GM21381 (cell line): ENCODE data around the gene NRIP1.
"Not testable (repeated sequence)": the region's sequence is repeated elsewhere in the genome, so short reads cannot be mapped to it uniquely, and the experiment has no call there.

ENCODE experiments used
- ATAC-seq: cut with Tn5 transposase; IDR thresholded peaks from one replicate; pipeline ENCODE4 v1.9.1; 2021; ENCODE audit warnings: mild to moderate bottlenecking, moderate library complexity; ENCODE audit not compliant: unreplicated experiment

Gene NRIP1

DNA sequence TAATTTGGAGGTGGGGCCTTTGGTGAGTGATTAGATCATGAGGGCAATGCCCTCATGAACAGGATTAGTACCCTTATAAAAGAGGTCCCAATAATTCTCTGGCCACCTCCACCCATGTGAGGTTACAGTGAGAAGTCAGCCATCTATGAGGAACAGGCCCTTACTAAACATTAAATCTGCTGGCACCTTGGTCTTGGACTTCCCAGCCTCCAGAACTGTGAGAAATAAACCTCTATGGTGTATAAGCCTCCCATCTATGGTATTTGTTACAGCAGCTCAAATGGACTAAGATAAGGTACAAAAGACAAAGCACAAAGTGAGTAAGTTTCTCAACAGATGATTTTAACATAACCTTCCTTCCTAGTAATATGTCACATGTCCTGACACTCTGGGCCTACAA, 22.3 kb downstream of the NRIP1 start:
- ATAC-seq = no peak

DNA sequence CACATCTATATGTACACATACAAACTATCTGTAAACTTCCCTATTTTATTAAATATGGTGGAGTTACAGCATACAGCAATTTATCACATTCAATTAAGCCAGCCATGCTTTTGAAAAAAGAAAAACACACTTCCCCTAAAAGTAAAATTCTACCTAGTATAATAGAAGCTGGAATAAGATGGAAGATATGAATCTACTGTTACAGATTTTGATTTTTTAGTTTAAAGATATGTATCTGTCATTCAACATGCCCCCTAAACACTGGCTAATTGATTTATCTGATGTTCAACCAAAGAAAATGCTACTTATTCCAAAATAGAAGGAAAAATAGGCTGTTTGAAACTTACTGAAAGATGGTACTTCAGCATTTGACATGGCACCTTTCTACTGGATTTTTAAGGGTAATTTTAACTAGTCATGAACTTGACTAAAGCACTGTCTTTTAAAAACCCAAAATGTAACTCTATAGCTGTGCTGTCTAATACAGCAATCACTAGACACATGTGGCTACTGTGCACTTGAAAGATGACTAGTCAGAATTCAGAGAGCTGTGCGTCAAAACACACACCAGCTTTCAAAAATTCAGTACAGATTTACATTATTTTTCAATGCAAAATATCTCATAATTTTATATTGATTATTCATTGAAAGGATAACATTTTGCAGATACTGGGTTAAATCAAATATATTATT, 25.0 kb downstream of the NRIP1 start:
- ATAC-seq = no peak

GRCh38 chr21:15037900-15038293, 26.9 kb downstream of the NRIP1 start:
- no peak for ATAC-seq

GRCh38 chr21:15037095-15037899, 27.5 kb downstream of the NRIP1 start:
- ATAC-seq = no peak

DNA sequence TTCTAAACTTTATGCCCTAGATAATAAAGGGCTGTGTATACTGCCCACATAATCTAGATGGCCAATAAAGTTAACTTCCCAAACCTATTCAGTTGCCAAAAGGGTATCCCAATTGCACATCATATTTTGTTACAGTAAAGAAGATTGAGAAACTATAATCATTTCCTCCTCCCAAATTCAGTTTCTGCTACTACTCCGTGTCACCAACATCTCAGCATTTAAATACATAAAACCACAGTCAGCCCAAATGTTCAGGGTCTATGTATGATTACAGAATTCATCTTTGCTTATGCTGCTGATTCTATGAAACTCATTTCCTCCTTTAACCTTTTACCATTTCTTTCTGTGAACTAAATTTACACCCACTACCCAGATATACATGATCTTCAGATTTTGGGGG, 28.6 kb downstream of the NRIP1 start:
- ATAC-seq = no peak

- no peak for ATAC-seq
Observed at GRCh38 chr21:15034126-15034853, 30.5 kb downstream of the NRIP1 start.

GRCh38 chr21:15031790-15032357, 32.9 kb downstream of the NRIP1 start:
- ATAC-seq = no peak

DNA sequence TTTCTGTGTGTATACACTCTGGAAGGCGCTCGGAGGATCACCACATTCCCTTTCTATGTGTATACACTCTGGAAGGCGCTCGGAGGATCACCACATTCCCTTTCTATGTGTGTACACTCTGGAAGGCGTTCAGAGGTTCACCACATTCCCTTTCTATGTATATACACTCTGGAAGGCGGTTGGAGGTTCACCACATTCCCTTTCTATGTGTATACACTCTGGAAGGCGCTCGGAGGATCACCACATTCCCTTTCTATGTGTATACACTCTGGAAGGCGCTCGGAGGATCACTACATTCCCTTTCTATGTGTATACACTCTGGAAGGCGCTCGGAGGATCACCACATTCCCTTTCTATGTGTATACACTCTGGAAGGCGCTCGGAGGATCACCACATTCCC, 33.4 kb downstream of the NRIP1 start:
- not testable (repeated sequence) for ATAC-seq

DNA sequence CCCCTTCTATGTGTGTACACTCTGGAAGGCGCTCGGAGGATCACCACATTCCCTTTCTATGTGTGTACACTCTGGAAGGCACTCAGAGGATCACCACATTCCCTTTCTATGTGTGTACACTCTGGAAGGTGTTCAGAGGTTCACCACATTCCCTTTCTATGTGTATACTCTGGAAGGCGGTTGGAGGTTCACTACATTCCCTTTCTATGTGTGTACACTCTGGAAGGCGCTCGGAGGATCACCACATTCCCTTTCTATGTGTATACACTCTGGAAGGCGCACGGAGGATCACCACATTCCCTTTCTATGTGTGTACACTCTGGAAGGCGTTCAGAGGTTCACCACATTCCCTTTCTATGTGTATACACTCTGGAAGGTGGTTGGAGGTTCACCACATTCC, 33.9 kb downstream of the NRIP1 start:
- not testable (repeated sequence) for ATAC-seq

DNA sequence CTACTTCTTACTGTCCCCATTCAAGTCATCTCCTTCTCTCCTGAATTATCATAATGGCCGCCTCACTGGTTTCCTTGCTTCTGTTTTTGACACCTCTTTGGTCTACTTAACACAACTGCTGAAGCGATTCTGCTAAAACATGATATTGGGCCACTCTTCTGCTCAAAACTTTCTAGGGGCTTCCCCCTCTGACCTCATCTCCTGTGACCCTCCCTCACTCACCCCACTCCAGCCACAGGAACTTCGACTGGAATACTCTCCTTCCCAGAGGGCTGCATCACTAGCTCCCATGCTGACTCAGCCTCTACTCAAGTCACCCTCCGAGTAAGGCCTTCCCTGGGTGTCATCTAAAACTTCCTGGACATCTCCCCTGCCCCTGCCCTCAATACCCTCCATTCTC, 35.7 kb downstream of the NRIP1 start:
- ATAC-seq = no peak

- ATAC-seq = no peak
Observed at GRCh38 chr21:15028186-15028585, 36.6 kb downstream of the NRIP1 start.

DNA sequence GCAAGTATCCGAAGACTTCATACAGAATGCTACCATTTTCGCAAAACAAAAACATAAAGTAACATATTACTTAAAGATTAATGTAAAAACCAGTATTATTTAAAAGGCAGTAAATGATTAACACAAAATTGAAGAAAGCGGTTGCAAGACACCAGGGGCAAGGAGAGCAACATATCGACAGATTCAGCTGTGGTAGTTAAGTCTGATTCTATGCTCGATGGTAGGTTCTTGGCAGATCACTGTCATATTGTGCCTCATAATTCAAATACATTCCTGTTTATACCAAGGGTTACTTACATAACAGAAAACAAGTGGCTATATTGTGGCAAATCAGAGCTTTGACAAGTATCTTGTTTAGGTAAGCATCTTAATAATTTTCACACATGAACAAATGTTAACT, 37.7 kb downstream of the NRIP1 start:
- no peak for ATAC-seq

- ATAC-seq = no peak
Observed at GRCh38 chr21:15026370-15026769, 38.4 kb downstream of the NRIP1 start.

DNA sequence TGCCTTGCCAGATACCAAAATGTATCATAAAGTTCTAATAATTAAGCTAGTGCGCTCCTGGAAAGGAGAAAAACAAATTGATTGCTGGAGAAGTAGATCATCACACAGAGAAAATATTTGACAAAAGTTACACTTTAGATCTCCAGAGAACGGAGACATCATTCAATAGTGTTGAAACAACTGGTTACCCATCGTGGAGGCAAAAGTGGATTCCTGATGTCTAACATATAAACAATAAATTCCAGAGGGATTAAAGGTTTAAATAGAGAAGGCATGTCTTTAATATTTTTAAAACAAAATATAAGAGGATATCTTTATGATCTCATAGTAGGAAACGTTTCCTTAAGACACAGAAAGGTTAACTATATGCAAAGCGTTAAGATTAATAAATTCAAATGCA, 41.0 kb downstream of the NRIP1 start:
- no peak for ATAC-seq

DNA sequence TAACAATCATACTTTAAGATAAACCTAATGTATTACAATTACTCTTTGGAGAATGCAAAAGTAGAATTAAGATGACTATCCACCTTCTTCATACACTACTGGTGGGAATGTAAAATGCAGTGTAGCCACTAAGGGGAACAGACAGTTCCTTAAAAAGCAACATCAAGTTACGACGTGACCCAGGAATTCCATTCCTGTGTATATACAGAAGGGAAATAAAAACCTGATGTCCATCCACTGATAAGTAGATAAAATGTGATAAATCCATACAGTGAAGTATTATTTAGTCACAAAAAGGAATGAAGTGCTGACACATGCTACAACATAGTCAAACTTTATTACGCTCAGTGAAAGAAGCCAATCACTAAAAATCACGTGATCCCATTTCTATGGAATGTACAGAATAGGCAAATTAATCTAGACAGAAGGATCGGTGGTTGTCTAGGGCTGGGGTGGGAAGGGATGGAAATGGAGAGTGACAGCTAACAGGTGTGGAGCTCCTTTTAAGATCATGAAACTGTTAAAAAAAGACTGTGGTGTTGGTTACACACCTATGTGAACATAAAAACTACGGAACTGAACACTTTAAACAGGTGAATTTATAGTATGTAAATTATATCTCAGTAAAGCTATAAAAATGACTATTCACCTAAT, 42.1 kb downstream of the NRIP1 start:
- no peak for ATAC-seq

DNA sequence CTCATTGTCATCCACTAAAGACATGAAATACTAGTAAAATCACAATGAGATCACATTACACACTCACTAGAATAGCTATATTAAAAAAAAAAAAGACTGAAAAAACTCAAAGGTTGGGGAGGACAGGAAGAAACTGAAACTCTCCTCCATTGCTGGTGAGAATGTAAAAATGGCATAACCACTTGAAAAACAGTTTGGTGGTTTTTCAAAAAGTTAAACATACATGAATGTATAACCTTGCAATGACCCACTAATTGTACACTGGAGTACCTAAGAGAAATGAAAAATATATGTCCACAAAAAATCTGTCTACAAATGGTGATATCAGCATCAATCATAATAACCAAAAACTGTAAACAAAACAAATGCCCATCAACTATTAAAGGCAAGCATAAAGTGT, 44.0 kb downstream of the NRIP1 start:
- no peak for ATAC-seq

DNA sequence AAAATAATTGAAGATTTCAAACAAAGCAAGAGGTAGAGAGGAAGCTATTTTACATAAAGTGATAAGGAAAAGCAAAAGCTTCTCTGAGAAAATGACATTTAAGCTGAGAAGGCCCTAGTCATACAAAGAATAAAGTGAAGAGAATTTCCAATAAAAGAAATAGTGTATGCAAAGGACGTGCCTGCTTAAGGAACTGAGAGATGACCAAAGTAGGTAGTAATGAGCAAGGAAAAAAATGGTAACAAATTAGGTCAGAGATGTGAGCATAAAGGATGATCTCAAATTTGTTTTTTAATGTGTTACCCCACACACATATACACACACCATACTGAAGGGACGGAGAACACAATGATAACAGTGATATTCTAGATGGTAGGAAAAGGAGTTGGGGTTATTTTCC, 46.4 kb downstream of the NRIP1 start:
- ATAC-seq = no peak

DNA sequence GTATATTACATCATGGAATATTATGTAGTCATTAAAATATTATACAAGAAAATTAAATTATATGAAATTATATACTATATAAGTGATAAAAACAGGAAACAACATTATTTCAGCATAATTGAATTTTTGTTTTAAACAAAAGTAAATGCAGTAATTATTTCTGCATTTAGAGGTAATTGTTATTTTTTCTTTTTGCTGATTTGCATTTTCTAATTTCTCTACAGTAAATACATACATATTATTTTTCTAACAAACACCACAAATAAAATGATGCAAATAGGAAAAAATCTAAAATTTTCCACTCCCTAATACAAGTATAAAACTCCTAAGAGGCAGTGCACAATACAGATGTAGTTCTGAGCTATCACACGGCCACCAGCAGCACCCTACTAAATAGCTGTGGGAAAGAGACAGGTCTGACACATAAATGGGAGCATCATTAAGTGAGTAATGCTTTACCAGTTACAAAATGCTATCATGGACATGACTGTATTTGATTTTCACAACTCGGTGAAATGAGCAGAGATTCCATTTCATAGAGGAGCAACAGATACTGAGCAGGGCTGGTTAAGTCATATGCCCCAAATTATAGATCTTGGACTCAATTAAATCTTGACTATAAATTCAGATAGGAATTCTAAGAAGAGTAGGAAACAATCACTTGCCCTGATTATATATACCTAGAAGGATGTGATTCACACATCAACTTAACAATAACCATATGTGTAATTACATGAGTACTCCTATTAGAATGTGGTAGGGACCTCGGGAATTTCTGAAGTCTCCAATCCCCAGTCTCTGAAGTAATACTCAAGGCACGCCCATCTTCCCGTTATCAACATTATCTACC, 49.0 kb downstream of the NRIP1 start:
- no peak for ATAC-seq

GRCh38 chr21:15014221-15014620, 50.6 kb downstream of the NRIP1 start:
- ATAC-seq = no peak

- no peak for ATAC-seq
Observed at GRCh38 chr21:15011967-15012366, 52.8 kb downstream of the NRIP1 start.
